Left lung (tissue), 10 donors: Measurements from ENCODE around the gene HAUS2. TPM values are rescaled to one million over a fixed set of nuclear protein-coding genes. Genes with fewer than 3 reads are reported as not detected.

ENCODE experiments used
- ATAC-seq: fragments of 200-7000 bp; cut with Tn5 transposase; one replicate; pipeline ENCODE4 v1.9.1; 2020; ENCODE audit warnings: moderate library complexity
- DNase-seq, 4 donors: peaks; one replicate each; pipeline ENCODE4 v3.0.0-alpha.2; 2013 to 2020
- H3K27ac ChIP-seq, 2 donors: fragments of 200-600 bp; sonication (generic) in 1 of 2; one replicate each; pipeline versions ENCODE4 v1.5.0 to v1.8.0; 2020 to 2021
- H3K27me3 ChIP-seq, 2 donors: fragments of 200-600 bp; sonication (generic) in 1 of 2; one replicate each; pipeline versions ENCODE4 v1.5.0 to v1.8.0; 2020 to 2021
- H3K36me3 ChIP-seq, 2 donors: fragments of 200-600 bp; sonication (generic) in 1 of 2; one replicate each; pipeline versions ENCODE4 v1.5.0 to v1.8.0; 2020 to 2021
- H3K4me1 ChIP-seq, 2 donors: fragments of 200-600 bp; one replicate each; pipeline ENCODE4 v1.8.0; 2021
- H3K4me3 ChIP-seq, 2 donors: fragments of 200-600 bp; sonication (generic) in 1 of 2; one replicate each; pipeline versions ENCODE4 v1.5.0 to v1.8.0; 2020 to 2021; ENCODE audit warnings: mild to moderate bottlenecking in 1 of 2
- H3K9me3 ChIP-seq, 2 donors: fragments of 200-600 bp; sonication (generic) in 1 of 2; one replicate each; pipeline versions ENCODE4 v1.5.0 to v1.8.0; 2020 to 2021
- CTCF ChIP-seq, 2 donors: fragments of 200-600 bp; sonication (generic) in 1 of 2; IDR thresholded peaks; one replicate each; pipeline versions ENCODE4 v1.5.0 to v1.8.0; 2021; ENCODE audit warnings: antibody characterized with exemption in 2 of 2
- intact Hi-C, 2 donors: fragments of 100-400 bp; cut with DNase I; formaldehyde crosslinking; loops; one replicate each; pipeline versions ENCODE4 v1.11.2 to v1.14.2; 2022
- polyA plus RNA-seq, 6 donors: library from polyadenylated mRNA; unstranded; fragments of 120-200 nt; gene quantifications; one replicate each; pipeline ENCODE4 v1.2.1, GENCODE V29; 2013; ENCODE audit not compliant: insufficient read length in 6 of 6
- total RNA-seq, 2 donors: library from RNA; stranded (reverse); fragmentation: NEBNext Ultra II Directional; extraction: Animal tissue kit (Norgen Biotek cat#: 25700); gene quantifications; one replicate each; pipeline ENCODE4 v1.2.1, GENCODE V29; 2021
- donor health status: DM: no; HTN: yes; CAD: no.
- donor health status: DM: no; HTN: no; CAD: no.

The HAUS2 gene
- total and polyA plus RNA-seq, 8 donors: 18.4 to 27.1 (median 22.6) TPM

GRCh38 chr15:42504631-42505030, 44.0 kb upstream of the HAUS2 start:
- no peak overlapping the region for H3K4me3 ChIP-seq
- DNase-seq (no peak), ATAC-seq (no peak)
- peaks cover 4 to 69% of the 10 kb centered on the region in 2 donors for H3K4me1 ChIP-seq
- intact Hi-C loops: no loop called here
- no peaks in the 10 kb centered on the region for H3K27me3 ChIP-seq
- H3K9me3 ChIP-seq: no peaks in the 10 kb centered on the region
- H3K27ac ChIP-seq: peak overlapping the region in 1 of 2 donors; percentile 51
- TF ChIP-seq CTCF (IDR thresholded peaks at IDR 0.05): no peak
- H3K36me3 ChIP-seq: peaks cover 0 to 9% of the 10 kb centered on the region in 2 donors

- H3K27me3 ChIP-seq: no peaks in the 10 kb centered on the region
- H3K4me3 ChIP-seq: no peak overlapping the region
- ATAC-seq (no peak), DNase-seq (no peak)
- TF ChIP-seq CTCF (IDR thresholded peaks at IDR 0.05): no peak
- H3K36me3 ChIP-seq: peaks cover 0 to 11% of the 10 kb centered on the region in 2 donors
- peak overlapping the region in 1 of 2 donors; percentile 48 for H3K27ac ChIP-seq
- H3K9me3 ChIP-seq: no peaks in the 10 kb centered on the region
- peaks cover 5 to 64% of the 10 kb centered on the region in 2 donors for H3K4me1 ChIP-seq
- intact Hi-C loops: no loop called here
Measured at GRCh38 chr15:42507514-42507913, 41.1 kb upstream of the HAUS2 start.

- intact Hi-C loops: no loop called here
- H3K4me1 ChIP-seq: peaks cover 5 to 56% of the 10 kb centered on the region in 2 donors
- H3K4me3 ChIP-seq: no peak overlapping the region
- no peak for ATAC-seq
- no peaks in the 10 kb centered on the region for H3K27me3 ChIP-seq
- peaks cover 0 to 18% of the 10 kb centered on the region in 2 donors for H3K36me3 ChIP-seq
- no peak for TF ChIP-seq CTCF (IDR thresholded peaks at IDR 0.05)
- H3K27ac ChIP-seq: peak overlapping the region in 1 of 2 donors; percentile 48
- DNase-seq: no peak
- H3K9me3 ChIP-seq: no peaks in the 10 kb centered on the region
Measured at GRCh38 chr15:42508263-42508690, 40.4 kb upstream of the HAUS2 start.

DNA sequence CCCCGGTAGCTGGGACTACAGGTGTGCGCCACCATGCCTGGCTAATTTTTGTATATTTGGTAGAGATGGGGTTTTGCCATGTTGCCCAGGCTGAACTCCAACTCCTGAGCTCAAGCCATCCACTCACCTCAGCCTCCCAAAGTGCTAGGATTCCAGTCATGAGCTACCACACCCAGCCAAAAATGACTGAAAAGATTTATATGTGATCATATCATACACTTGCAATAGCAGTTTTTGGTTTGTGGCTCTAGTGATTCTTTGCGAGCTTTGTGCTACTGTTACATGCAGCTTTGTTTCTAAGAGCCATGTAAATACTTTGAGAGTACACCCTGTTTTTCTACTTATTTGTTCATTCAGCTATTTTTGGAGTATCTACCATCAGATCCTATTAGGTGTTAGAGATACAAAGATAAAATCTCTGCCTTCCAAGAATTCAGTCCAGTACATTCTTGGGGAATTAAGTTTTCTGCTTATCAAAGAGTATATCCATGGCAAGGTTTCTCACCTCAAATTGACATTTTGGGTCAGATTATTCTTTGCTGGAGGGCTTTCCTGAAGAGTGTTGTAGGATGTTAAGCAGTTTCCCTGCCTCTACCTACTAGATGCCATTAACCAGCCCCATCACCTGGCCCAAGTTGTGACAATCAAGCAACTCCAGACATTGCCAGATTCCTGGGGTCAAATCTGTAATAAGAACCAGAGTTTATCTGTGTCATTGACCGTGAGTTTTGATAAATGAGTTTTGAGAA, 38.2 kb upstream of the HAUS2 start:
- intact Hi-C loops: no loop called here
- Histone ChIP-seq H3K9me3 (no peaks in the 10 kb centered on the region), H3K36me3 (peaks cover 0 to 34% of the 10 kb centered on the region in 2 donors), H3K4me1 (peaks cover 5 to 39% of the 10 kb centered on the region in 2 donors), H3K27ac (peak overlapping the region; percentile 65 to 89), H3K4me3 (peak overlapping the region in 1 of 2 donors; percentile 24), H3K27me3 (no peaks in the 10 kb centered on the region)
- ATAC-seq (peak; percentile 15), DNase-seq (no peak)
- TF ChIP-seq CTCF (IDR thresholded peaks at IDR 0.05): no peak

GRCh38 chr15:42511007-42511391, 37.6 kb upstream of the HAUS2 start:
- ATAC-seq: peak; percentile 78
- H3K4me1 ChIP-seq: peaks cover 5 to 39% of the 10 kb centered on the region in 2 donors
- peaks cover 0 to 37% of the 10 kb centered on the region in 2 donors for H3K36me3 ChIP-seq
- no peak for TF ChIP-seq CTCF (IDR thresholded peaks at IDR 0.05)
- peak overlapping the region in 1 of 2 donors; percentile 24 for H3K4me3 ChIP-seq
- H3K27ac ChIP-seq: peak overlapping the region; percentile 65 to 89
- no peak for DNase-seq
- intact Hi-C loops: no loop called here
- no peaks in the 10 kb centered on the region for H3K9me3 ChIP-seq
- no peaks in the 10 kb centered on the region for H3K27me3 ChIP-seq
